22Rv1 (cell line): ENCODE measurements around the gene TRIM71.

Experiments used
- H3K27ac ChIP-seq: fragments of 450-650 bp; 2 replicates; pipeline ENCODE4 v1.5.1; 2017
- ZFX ChIP-seq: fragments of 450-650 bp; IDR thresholded peaks from 2 replicates; pipeline ENCODE4 v1.6.1; 2017; ENCODE audit warnings: antibody characterized with exemption, borderline replicate concordance
- TF ChIP-seq, protein P1 (sequence below): fragments of 450-650 bp; IDR thresholded peaks from 2 replicates; pipeline ENCODE4 v1.5.1; 2017; ENCODE audit warnings: mild to moderate bottlenecking

TRIM71 gene

DNA sequence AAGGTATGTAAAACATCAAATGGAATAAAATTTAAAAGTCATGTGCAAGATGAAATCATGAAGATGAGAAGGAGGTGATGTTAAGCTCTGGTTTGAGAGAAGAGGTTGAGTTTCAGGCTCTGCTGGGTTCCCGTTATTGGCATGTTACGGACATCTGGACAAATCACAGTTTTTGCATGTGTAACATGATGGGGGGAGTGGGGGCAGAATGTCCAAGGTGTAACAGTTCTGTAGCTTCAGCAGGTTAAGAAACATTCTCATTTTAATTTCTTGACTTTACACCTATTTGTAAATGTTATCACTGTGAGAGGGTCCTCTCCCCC lies 17.2 kb downstream of the TRIM71 start:
- no peak overlapping the region for H3K27ac ChIP-seq
- no peak for TF ChIP-seq ZFX
- TF ChIP-seq, protein P1, sequence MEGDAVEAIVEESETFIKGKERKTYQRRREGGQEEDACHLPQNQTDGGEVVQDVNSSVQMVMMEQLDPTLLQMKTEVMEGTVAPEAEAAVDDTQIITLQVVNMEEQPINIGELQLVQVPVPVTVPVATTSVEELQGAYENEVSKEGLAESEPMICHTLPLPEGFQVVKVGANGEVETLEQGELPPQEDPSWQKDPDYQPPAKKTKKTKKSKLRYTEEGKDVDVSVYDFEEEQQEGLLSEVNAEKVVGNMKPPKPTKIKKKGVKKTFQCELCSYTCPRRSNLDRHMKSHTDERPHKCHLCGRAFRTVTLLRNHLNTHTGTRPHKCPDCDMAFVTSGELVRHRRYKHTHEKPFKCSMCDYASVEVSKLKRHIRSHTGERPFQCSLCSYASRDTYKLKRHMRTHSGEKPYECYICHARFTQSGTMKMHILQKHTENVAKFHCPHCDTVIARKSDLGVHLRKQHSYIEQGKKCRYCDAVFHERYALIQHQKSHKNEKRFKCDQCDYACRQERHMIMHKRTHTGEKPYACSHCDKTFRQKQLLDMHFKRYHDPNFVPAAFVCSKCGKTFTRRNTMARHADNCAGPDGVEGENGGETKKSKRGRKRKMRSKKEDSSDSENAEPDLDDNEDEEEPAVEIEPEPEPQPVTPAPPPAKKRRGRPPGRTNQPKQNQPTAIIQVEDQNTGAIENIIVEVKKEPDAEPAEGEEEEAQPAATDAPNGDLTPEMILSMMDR, result no peak

DNA sequence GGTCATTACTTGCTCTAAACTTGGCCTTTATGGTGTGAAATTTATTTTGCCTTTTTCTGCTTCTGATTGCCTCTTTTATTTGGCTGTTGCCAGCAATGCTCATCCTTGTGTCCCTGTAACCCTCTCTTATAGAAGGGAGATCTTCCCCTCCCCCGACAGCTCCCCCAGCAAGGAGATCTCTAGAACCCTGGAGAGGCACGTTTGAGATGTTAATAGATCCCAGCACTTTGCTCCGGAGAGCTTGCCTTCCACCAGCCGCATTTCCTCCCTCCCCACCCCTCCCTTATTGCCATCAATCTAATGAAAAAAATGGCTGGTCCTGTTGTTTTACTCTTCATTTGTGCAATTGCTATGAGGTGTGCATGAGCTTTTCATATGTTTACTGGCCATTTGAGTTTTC lies 18.2 kb downstream of the TRIM71 start:
- TF ChIP-seq ZFX, result no peak
- TF ChIP-seq, protein P1, result no peak
- no peak overlapping the region for H3K27ac ChIP-seq

DNA sequence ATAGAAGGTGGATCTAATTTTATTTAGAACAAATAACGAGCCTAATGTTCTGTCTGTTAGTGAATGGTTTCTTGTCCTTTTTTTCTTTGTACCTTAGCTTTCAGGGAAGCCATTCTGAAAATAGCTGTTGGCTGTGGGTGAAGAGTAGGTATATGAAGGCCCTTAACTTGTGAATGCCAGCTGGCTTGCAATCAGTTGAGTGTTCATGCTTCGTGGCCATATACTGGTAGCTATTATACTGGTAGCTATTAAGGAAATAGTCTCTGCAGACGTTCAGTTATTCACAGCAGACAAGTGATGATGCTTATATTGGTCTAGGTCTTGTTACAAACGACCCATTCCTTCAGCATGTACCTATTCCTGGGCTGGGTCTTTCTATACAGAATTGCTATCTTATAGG lies 18.8 kb downstream of the TRIM71 start:
- no peak overlapping the region for H3K27ac ChIP-seq
- TF ChIP-seq, protein P1, result no peak
- no peak for TF ChIP-seq ZFX

DNA sequence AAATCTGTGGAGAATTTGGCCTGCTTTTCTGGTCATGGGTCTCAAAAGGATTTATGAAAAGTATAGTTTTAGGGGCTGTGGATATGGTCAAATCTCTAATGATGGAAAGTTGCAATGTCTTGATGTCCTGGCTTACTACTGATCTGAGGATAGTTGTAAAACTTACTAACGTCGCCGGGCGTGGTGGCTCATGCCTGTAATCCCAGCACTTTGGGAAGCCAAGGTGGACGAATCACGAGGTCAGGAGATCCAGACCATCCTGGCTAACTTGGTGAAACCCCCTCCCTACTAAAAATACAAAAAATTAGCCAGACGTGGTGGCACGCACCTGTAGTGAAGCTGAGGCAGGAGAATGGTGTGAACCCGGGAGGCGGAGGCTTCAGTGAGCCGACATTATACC lies 19.6 kb downstream of the TRIM71 start:
- H3K27ac ChIP-seq, result no peak overlapping the region
- no peak for TF ChIP-seq ZFX

DNA sequence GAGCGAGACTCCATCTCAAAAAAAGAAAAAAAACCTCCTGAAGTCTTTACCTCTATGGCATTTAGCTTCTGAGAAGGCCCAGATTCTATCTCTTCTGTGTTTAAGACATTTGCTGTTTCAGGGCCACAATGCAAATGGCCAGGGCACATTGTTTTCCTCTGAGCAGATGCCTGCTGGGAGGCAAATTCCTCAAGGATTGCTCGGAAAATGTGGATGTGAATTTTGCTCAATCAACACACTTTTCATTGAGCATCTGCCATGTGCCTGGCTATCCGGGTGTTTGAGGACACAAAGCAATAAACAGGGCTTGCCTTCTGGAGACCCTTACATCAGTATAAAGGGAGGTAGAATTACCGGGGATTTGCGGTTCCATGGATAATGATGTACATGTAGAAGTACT lies 20.0 kb downstream of the TRIM71 start:
- TF ChIP-seq, protein P1, result no peak
- H3K27ac ChIP-seq, result no peak overlapping the region

DNA sequence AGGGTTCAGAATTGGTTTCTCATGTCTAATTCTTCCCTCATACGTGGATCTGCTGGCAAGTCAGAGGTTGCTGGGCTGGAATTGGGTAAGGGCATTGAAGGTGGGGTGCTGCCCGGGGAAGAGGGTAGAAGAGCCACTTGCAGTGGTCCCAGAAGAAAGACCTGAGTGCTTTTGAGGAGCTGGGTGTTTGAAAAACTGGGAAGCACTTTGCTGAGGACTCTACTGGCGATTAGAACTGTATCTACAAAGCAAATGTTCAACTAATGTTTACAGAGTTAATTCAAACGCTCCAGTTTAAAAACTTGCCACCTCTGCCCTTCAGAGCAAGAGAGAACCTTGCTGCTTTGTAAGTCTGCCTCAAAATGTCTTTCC lies 21.9 kb downstream of the TRIM71 start:
- no peak overlapping the region for H3K27ac ChIP-seq
- TF ChIP-seq, protein P1, result no peak
- TF ChIP-seq ZFX, result no peak

DNA sequence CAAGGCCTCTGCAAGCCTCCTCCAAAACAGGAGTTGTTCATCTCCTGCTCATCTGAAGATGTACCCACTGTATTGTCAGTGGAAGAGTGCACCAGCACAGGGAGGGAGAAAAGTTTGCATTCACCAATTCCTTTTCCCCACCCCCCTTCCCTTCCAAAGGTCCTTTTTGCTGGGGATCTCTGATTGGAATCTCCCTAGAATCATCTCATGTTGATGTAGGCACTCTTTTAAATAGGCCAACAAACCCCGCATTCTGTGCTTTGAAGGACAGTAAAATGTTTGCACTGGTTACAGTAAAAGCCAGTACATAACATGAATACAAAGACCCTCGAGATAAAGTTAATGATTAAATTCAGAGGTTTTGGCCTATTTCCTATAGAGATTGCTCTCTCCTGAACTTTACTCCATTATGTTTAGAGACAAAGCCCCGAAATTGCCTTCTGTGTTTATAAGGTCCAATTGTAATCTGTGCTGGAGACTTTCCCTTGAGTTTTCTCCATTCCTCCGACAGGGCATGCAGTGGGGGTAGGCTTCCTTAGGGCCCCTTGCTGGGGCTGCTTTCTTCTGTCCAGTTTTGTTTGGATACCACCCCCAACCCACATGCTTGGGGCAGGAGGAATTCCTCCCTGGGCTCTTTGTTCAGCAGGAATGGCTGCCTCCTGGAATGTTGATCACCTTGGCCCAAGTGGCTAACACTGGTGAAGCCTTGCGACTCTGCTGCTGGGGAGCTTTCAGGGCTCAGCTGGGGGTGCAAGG lies 22.5 kb downstream of the TRIM71 start:
- H3K27ac ChIP-seq, result no peak overlapping the region
- TF ChIP-seq, protein P1, result no peak
- no peak for TF ChIP-seq ZFX

DNA sequence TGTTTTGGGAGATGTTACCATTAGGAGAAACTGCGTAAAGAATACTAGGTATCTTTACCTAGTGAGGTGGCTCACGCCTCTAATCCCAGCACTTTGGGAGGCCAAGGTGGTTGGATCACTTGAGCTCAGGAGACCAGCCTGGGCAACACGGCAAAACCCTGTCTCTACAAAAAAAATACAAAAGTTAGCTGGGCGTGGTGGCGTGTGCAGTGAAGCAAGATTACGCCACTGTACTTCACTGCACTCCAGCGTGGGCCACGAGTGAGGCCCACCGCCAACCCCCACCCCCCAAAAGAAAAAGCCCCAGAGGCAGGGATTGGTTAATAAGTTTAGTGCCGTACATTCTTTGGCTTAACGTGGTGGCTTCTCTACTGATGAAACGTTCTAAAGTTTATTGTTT lies 23.5 kb downstream of the TRIM71 start:
- TF ChIP-seq, protein P1, result no peak
- TF ChIP-seq ZFX, result no peak
- H3K27ac ChIP-seq, result no peak overlapping the region
